ENCODE data around the gene ANO4. TPM values are rescaled to one million over a fixed set of nuclear protein-coding genes. Genes with fewer than 3 reads are reported as not detected.

Gene ANO4
- total RNA-seq: under 1 TPM; 0.19 to 0.32 TPM

DNA sequence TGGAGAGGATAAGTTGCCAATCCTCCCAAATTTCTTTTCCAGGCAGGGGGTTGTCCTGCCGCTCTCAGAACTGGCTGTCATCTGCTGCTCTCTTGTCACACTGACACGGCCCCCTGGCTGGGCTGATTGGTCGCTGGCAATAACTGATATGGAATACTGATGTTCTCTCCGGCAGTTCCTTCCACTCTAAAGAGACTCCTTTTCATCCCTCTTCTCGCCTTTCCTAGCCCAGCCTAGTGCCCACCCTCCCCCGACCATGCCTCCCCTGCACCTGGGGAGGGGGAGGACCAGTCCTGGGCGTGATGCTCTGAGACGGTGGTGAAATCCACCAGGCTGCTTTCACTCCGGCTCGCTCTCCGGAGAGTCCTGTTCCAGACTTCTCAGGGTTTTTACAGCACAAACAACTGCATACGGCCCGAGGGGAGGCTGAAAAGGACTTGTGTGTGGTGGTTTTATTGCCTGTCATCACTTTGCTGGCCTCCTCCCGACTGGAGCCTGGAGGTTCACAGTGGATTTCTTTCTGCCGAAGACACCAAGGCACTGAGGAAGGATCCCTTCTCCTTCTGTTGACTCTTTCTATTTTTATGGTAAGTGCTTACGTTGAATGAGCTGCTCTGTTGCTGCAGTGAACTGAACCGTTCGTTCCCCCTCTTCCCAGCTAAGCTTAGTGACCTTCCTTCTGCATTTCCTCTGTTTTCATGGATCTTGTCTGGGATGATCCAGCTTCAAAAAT, at the start of gene ANO4:
ANO4 (plus strand) TSS at position 336 of the 733 bp plus-strand sequence. CDS start 107,010 bp downstream, outside the sequence.
- intact Hi-C loops (cut with DNase I): no loop called here
- no peak for DNase-seq

DNA sequence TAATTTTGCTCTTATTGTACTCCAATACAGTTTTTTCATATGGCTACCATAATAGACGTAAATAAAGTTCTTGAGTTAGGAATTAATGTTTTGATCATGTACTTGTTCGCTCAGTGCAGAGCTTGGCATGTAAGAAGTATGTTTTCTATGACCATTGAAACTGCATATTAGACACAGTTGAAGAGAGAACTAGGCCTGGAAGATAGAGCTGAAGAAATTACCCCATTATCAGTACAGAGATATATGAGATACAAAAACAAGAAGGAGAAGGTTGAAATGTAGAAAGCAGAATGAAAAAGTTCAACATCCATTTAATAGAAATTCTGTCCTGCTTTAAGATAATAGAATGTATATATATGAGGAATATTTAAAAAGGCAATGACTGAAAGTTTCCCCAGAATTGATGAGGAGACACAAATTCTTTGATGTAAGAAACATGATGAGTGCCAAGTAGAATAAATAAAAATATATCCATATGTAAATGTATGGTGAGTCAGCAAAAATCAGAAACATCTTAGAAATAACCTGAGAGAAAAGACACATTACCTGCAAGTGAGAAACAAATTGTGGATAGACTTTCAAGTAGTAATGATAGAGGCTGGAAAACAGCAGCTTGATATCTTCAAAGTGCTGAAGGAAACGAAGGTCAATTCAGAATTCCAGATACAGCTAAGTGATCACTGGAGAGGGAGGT, 49.1 kb upstream of the ANO4 start:
- TF ChIP-seq, protein P1, sequence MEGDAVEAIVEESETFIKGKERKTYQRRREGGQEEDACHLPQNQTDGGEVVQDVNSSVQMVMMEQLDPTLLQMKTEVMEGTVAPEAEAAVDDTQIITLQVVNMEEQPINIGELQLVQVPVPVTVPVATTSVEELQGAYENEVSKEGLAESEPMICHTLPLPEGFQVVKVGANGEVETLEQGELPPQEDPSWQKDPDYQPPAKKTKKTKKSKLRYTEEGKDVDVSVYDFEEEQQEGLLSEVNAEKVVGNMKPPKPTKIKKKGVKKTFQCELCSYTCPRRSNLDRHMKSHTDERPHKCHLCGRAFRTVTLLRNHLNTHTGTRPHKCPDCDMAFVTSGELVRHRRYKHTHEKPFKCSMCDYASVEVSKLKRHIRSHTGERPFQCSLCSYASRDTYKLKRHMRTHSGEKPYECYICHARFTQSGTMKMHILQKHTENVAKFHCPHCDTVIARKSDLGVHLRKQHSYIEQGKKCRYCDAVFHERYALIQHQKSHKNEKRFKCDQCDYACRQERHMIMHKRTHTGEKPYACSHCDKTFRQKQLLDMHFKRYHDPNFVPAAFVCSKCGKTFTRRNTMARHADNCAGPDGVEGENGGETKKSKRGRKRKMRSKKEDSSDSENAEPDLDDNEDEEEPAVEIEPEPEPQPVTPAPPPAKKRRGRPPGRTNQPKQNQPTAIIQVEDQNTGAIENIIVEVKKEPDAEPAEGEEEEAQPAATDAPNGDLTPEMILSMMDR (IDR thresholded peaks at IDR 0.05): no peak
- no peak for DNase-seq
- no peak overlapping the region for H3K4me3 ChIP-seq
- no peaks in the 10 kb centered on the region for H3K27me3 ChIP-seq
- no peaks in the 10 kb centered on the region for H3K9me3 ChIP-seq
- H3K9ac ChIP-seq (ENCODE audit: low read depth in 2 of 2, low read length in 2 of 2): no peak overlapping the region
- no peak overlapping the region for H3K27ac ChIP-seq
- intact Hi-C loops (cut with DNase I): no loop called here
- H3K4me1 ChIP-seq: no peaks in the 10 kb centered on the region
- no peaks in the 10 kb centered on the region for H3K36me3 ChIP-seq

More for the DNA sequence above, at the start of gene ANO4:
- H3K27ac ChIP-seq: no peak within 1 kb of the TSS
- no peak within 1 kb of the TSS for H3K9ac ChIP-seq (ENCODE audit: low read depth in 2 of 2, low read length in 2 of 2)
- TF ChIP-seq, protein P1 (IDR thresholded peaks at IDR 0.05): no peak
- H3K27me3 ChIP-seq: no peaks in the 10 kb centered on the region
- H3K36me3 ChIP-seq: no peaks in the 10 kb centered on the region
- no peaks in the 10 kb centered on the region for H3K4me1 ChIP-seq
- H3K4me3 ChIP-seq: no peak within 1 kb of the TSS
- no peaks in the 10 kb centered on the region for H3K9me3 ChIP-seq

DNA sequence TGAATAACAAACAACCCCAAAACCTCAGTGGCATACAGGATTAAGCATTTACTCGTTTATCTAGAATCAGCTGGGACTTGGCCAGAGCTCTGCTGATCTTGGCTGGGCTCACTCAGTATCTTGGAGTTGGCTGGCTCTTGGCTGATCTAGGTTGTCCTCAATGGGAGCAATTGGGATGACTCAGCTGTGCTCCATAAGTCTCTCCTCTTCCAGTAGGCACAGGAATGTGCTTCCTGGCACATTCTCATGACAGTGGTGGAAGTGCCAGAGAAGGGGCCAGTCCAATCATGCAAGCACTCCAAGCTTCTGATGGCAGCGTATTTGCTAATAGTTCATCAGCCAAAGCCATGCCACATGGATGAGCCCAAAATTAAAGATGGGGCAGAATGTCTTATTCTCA, 41.7 kb upstream of the ANO4 start:
- H3K9ac ChIP-seq (ENCODE audit: low read depth in 2 of 2, low read length in 2 of 2): no peak overlapping the region
- H3K9me3 ChIP-seq: no peaks in the 10 kb centered on the region
- no peak for DNase-seq
- no peaks in the 10 kb centered on the region for H3K4me1 ChIP-seq
- H3K36me3 ChIP-seq: no peaks in the 10 kb centered on the region
- TF ChIP-seq, protein P1 (IDR thresholded peaks at IDR 0.05): no peak
- no peak overlapping the region for H3K4me3 ChIP-seq
- H3K27ac ChIP-seq: no peak overlapping the region
- H3K27me3 ChIP-seq: no peaks in the 10 kb centered on the region
- intact Hi-C loops (cut with DNase I): no loop called here

DNA sequence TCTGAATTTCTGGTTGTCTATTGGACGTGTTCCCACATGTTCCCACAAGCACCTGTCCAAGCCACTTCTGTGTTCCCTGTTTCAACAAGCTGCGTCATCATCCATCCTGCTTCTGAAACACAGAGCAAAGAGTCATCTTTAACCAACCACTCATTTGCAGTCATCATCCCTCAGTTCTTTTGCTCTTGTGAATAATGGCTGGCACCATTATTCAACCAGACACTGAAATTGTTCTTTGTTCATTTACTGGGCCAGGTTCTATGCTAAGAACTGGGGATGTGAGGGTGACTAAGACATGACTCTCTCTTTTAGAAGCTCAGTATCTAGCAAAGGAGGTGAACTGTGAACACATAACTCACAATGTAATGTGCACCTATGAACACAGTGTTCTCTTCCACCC, 40.7 kb upstream of the ANO4 start:
- no peak overlapping the region for H3K27ac ChIP-seq
- intact Hi-C loops (cut with DNase I): no loop called here
- no peak for DNase-seq
- no peaks in the 10 kb centered on the region for H3K4me1 ChIP-seq
- TF ChIP-seq, protein P1 (IDR thresholded peaks at IDR 0.05): no peak
- H3K9ac ChIP-seq (ENCODE audit: low read depth in 2 of 2, low read length in 2 of 2): no peak overlapping the region
- H3K27me3 ChIP-seq: no peaks in the 10 kb centered on the region
- no peak overlapping the region for H3K4me3 ChIP-seq
- H3K9me3 ChIP-seq: no peaks in the 10 kb centered on the region
- H3K36me3 ChIP-seq: no peaks in the 10 kb centered on the region

DNA sequence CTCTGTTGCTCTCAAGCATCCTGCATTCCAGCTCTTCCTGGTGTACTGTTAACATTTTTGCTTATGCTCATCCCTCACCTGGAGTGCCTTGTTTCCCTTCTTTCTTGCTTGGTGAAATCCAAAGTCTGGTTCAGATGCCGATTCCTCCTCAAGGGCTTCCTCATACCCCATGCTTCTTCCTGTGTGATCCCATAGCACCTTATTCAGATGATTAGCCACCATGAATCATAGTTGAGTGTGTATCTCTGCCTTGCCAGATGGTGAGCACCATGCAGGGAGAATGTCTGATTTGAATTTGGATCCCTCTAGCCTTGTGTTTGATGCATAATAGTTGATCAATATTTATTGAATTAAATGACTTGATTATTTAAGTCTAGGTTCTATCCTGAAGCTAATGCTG, 39.4 kb upstream of the ANO4 start:
- intact Hi-C loops (cut with DNase I): no loop called here
- H3K4me3 ChIP-seq: no peak overlapping the region
- H3K4me1 ChIP-seq: no peaks in the 10 kb centered on the region
- H3K27ac ChIP-seq: no peak overlapping the region
- H3K9ac ChIP-seq (ENCODE audit: low read depth in 2 of 2, low read length in 2 of 2): no peak overlapping the region
- H3K36me3 ChIP-seq: no peaks in the 10 kb centered on the region
- H3K27me3 ChIP-seq: no peaks in the 10 kb centered on the region
- H3K9me3 ChIP-seq: no peaks in the 10 kb centered on the region
- TF ChIP-seq, protein P1 (IDR thresholded peaks at IDR 0.05): no peak
- no peak for DNase-seq

Data from colonic mucosa (tissue), 4 donors.